Colonic mucosa (tissue), 4 donors: Measurements from ENCODE around the gene NBPF1. TPM values are rescaled to one million over a fixed set of nuclear protein-coding genes. Genes with fewer than 3 reads are reported as not detected.
"Not testable (repeated sequence)": the region's sequence is repeated elsewhere in the genome, so short reads cannot be mapped to it uniquely, and the experiment has no call there.

Experiments
- DNase-seq: peaks from one replicate; pipeline ENCODE4 v3.0.0-alpha.2; 2020
- H3K27ac ChIP-seq: fragments of 200-600 bp; one replicate; pipeline ENCODE4 v1.8.0; 2021
- H3K27me3 ChIP-seq: fragments of 200-600 bp; one replicate; pipeline ENCODE4 v1.8.0; 2021
- H3K36me3 ChIP-seq: fragments of 200-600 bp; one replicate; pipeline ENCODE4 v1.8.0; 2021
- H3K4me1 ChIP-seq: fragments of 200-600 bp; one replicate; pipeline ENCODE4 v1.8.0; 2021; ENCODE audit warnings: mild to moderate bottlenecking
- H3K4me3 ChIP-seq: fragments of 200-600 bp; one replicate; pipeline ENCODE4 v1.8.0; 2021
- H3K9ac ChIP-seq, 2 donors: one replicate each; pipeline ENCODE4 v1.7.0; 2013; ENCODE audit warnings: control low read depth in 2 of 2, low read depth in 2 of 2, low read length in 2 of 2
- H3K9me3 ChIP-seq: fragments of 200-600 bp; one replicate; pipeline ENCODE4 v1.8.0; 2021
- intact Hi-C: fragments of 100-400 bp; cut with DNase I; formaldehyde crosslinking; loops from one replicate; pipeline ENCODE4 v1.14.1; 2022
- total RNA-seq, 2 donors: library from RNA; stranded (reverse); fragmentation: NEBNext Ultra II Directional in 1 of 2; extraction: Animal tissue kit (Norgen Biotek cat#: 25700) in 1 of 2; gene quantifications; one replicate each; pipeline ENCODE4 v1.2.1, GENCODE V29; 2021
- TF ChIP-seq, protein P1 (sequence below): fragments of 200-600 bp; IDR thresholded peaks from one replicate; pipeline ENCODE4 v1.8.0; 2022; ENCODE audit warnings: antibody characterized with exemption, mild to moderate bottlenecking
- donor health status: healthy.
- donor health status: DM: no; HTN: no; CAD: no.
- donor health status: DM: no; HTN: no; CAD: no.

The NBPF1 gene
- total RNA-seq, 2 donors from 2014 or later, result 45.2 to 54.3 TPM

GRCh38 chr1:16608838-16609560, 4.4 kb downstream of the NBPF1 start:
- Histone ChIP-seq H3K27ac (no peak overlapping the region), H3K36me3 (peaks cover 9% of the 10 kb centered on the region), H3K27me3 (no peaks in the 10 kb centered on the region), H3K9ac (no peak overlapping the region), H3K9me3 (no peaks in the 10 kb centered on the region), H3K4me3 (no peak overlapping the region), H3K4me1 (peaks cover 11% of the 10 kb centered on the region)
- no peak for DNase-seq
- intact Hi-C loops, result no loop called here
- TF ChIP-seq, protein P1, sequence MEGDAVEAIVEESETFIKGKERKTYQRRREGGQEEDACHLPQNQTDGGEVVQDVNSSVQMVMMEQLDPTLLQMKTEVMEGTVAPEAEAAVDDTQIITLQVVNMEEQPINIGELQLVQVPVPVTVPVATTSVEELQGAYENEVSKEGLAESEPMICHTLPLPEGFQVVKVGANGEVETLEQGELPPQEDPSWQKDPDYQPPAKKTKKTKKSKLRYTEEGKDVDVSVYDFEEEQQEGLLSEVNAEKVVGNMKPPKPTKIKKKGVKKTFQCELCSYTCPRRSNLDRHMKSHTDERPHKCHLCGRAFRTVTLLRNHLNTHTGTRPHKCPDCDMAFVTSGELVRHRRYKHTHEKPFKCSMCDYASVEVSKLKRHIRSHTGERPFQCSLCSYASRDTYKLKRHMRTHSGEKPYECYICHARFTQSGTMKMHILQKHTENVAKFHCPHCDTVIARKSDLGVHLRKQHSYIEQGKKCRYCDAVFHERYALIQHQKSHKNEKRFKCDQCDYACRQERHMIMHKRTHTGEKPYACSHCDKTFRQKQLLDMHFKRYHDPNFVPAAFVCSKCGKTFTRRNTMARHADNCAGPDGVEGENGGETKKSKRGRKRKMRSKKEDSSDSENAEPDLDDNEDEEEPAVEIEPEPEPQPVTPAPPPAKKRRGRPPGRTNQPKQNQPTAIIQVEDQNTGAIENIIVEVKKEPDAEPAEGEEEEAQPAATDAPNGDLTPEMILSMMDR, result no peak

- intact Hi-C loops, H3K9ac ChIP-seq, H3K4me3 ChIP-seq, H3K9me3 ChIP-seq, H3K27me3 ChIP-seq, H3K36me3 ChIP-seq, H3K27ac ChIP-seq: not testable (repeated sequence)
- peaks cover 11% of the 10 kb centered on the region for H3K4me1 ChIP-seq
- DNase-seq, result peak; percentile 26
These were observed 5.2 kb downstream of the NBPF1 start for GRCh38 chr1:16607853-16608815.

DNA sequence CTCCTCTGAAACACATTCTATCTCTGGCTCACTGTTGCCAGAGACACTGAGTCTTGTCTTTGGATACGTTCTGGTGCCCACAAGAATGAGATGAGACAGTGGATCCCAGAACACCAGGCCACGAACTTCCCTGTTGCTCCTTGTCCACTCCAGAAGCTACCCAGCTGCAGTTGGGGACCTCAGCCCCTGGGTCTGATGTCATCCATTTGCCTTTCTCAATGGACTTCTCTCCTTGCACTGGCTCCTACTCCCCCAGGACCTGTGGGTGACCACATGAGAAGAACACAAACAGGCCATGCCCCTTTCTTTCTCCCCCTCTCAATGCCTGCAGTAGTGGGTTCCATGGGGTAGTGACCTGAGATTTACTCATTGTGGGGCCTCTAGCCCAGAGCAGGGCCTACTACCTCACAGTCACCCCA, 5.9 kb downstream of the NBPF1 start:
- H3K27me3 ChIP-seq, result no peaks in the 10 kb centered on the region
- H3K9me3 ChIP-seq, result no peaks in the 10 kb centered on the region
- peaks cover 10% of the 10 kb centered on the region for H3K4me1 ChIP-seq
- intact Hi-C loops, result no loop called here
- H3K27ac ChIP-seq, result no peak overlapping the region
- DNase-seq, result peak; percentile 25
- no peak overlapping the region for H3K4me3 ChIP-seq
- no peak overlapping the region for H3K9ac ChIP-seq
- H3K36me3 ChIP-seq, result peaks cover 9% of the 10 kb centered on the region
- TF ChIP-seq, protein P1, result no peak

DNA sequence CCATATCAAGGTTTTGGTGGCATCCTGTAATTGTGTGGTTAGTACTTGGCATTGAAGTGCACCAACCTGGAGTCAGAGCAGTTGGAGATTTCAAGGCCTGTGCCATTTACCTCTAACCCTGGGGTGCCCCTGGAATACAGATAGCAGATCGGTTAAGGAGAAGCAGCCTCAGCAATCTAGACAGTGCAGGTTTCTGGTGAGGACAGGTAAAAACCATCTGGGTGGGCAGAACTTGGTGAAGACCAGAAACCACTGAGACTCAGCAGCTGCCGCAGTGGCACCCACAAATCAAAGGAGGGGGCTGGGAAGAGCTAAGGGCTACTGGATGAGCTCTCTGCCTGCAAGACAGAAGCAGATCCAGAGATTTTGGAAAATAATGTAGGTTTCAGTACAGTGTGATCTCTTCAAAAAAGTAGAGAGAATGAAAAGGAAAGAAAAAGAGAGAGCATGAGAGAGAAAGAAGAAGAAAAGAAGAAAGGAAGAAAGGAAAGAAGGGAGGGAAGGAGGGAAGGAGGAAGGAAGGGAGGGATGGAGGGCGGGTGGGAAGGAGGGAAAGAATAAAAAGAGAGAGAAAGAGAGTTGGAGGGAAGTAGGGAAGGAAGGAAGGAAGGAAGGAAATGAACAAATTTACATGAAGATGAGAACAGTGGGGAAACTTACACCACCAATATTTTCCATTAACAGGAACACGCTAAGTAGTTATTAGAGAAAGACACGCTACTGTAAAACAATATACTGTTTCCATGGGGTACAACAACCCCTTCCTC, 6.5 kb downstream of the NBPF1 start:
- H3K9ac ChIP-seq, H3K4me3 ChIP-seq, H3K4me1 ChIP-seq, H3K9me3 ChIP-seq, H3K27ac ChIP-seq, H3K27me3 ChIP-seq, intact Hi-C loops, H3K36me3 ChIP-seq: not testable (repeated sequence)
- peak; percentile 19 for DNase-seq

DNA sequence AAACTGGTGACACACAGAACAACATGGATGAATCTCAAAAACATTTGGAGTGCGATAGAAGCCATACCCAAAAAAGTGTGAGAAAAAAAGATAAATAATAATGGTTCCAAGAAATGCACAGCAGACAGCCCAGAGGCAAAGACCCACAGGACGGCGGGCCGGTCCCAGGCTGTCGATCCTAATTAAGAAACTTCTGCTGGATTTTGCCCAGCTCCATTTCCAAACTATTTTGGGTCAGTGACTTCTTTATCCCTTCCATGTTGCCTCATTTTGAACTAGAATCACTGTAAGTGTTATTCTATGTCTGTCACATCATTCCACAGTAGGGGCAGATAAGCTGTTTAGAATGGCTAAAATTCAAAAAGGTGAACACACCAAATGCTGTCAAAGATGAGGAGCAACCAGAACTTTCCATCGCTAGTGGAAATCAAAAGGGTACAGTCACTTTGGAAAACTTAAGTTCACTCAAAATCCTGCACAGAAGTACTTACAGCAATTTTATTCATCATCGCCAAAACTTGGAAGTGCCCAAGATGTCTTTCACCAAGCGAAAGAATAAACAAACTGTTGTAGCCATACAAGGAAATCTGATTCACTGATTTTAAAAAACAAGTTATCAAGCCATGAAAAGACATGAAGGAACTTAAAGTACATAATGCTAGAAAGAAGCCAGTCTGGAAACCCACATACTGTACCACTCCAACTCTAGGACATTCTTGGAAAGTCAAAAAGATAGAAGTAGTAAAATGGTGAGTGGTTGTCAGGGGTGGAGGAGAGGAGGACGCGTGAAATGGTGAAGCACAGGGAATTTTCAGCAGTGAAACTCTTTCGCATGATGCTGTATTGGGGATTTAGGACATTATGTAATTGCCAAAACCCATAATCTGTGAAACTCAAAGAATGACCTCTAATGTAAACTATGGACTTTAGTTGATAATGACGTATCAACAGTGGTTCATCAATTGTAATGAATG, 7.5 kb downstream of the NBPF1 start:
- H3K36me3 ChIP-seq, result peaks cover 9% of the 10 kb centered on the region
- no peaks in the 10 kb centered on the region for H3K27me3 ChIP-seq
- DNase-seq, result peak; percentile 25
- H3K9me3 ChIP-seq, result no peaks in the 10 kb centered on the region
- H3K4me1 ChIP-seq, result peaks cover 6% of the 10 kb centered on the region
- H3K4me3 ChIP-seq, result no peak overlapping the region
- intact Hi-C loops, result no loop called here
- no peak overlapping the region for H3K9ac ChIP-seq
- TF ChIP-seq, protein P1, result no peak
- H3K27ac ChIP-seq, result no peak overlapping the region
